SJSA1 (cell line): ENCODE data around the gene GEMIN5. TPM values are rescaled to one million over a fixed set of nuclear protein-coding genes. Genes with fewer than 3 reads are reported as not detected.

Source experiments
- DNase-seq, 2 experiments: peaks; one replicate each; pipeline ENCODE4 v3.0.0-alpha.2; 2015 to 2020; ENCODE audit warnings: low spot score in 2 of 2, low read depth in 1 of 2
- H3K27ac ChIP-seq: fragments of 250-450 bp; sonication (Bioruptor Pico); 2 replicates; pipeline ENCODE4 v1.5.1; 2020; ENCODE audit warnings: mild to moderate bottlenecking, moderate library complexity
- H3K27me3 ChIP-seq: fragments of 250-450 bp; sonication (Bioruptor Pico); replicated peaks from 2 replicates; pipeline ENCODE4 v1.5.1; 2020; ENCODE audit warnings: mild to moderate bottlenecking, moderate library complexity
- H3K36me3 ChIP-seq: fragments of 250-450 bp; sonication (Bioruptor Pico); 2 replicates; pipeline ENCODE4 v1.5.1; 2020; ENCODE audit warnings: mild to moderate bottlenecking
- H3K4me1 ChIP-seq: fragments of 250-450 bp; sonication (Bioruptor Pico); replicated peaks from 2 replicates; pipeline ENCODE4 v1.6.1; 2021; ENCODE audit warnings: mild to moderate bottlenecking
- H3K4me3 ChIP-seq: fragments of 250-450 bp; sonication (Bioruptor Pico); 2 replicates; pipeline ENCODE4 v1.5.1; 2020; ENCODE audit warnings: mild to moderate bottlenecking
- H3K9me3 ChIP-seq: fragments of 250-450 bp; sonication (Bioruptor Pico); replicated peaks from 2 replicates; pipeline ENCODE4 v1.5.1; 2020; ENCODE audit warnings: mild to moderate bottlenecking
- total RNA-seq: library from RNA; depleted of rRNA; stranded (reverse); fragments of >200 nt; shearing (Covaris generic); gene quantifications from 2 replicates; pipeline ENCODE4 v1.2.3, GENCODE V29; 2014

The GEMIN5 gene
- total RNA-seq, 1 experiment from 2014 or later: 26.7 TPM

DNA sequence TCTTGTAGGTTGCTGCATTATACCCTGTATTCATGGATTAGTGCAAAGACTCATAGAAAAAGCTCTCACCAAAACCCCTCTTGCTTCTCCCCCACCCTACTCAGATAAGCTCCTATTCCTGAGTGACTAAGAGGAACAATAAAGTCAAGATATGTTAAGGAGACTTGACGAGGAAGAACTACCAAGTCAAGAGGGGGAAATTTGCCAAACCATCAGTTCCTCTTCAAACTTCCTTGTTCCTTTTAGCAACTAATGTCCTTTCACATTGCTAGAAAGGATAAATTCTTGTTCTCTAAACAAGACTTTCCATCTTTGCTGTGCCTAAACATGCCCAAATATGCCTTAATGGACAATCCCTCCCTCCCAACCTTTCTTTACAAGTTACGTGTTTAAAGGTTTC is 52.6 kb downstream of the GEMIN5 start:
- no peaks in the 10 kb centered on the region for H3K27me3 ChIP-seq
- no peak overlapping the region for H3K27ac ChIP-seq
- peaks cover 57% of the 10 kb centered on the region for H3K36me3 ChIP-seq
- H3K9me3 ChIP-seq: peaks cover 16% of the 10 kb centered on the region
- no peak for DNase-seq
- no peaks in the 10 kb centered on the region for H3K4me1 ChIP-seq
- no peak overlapping the region for H3K4me3 ChIP-seq

GRCh38 chr5:154884424-154884823 is 53.6 kb downstream of the GEMIN5 start:
- no peaks in the 10 kb centered on the region for H3K27me3 ChIP-seq
- H3K27ac ChIP-seq: no peak overlapping the region
- peaks cover 47% of the 10 kb centered on the region for H3K36me3 ChIP-seq
- H3K4me3 ChIP-seq: no peak overlapping the region
- DNase-seq: no peak
- H3K9me3 ChIP-seq: peaks cover 19% of the 10 kb centered on the region
- H3K4me1 ChIP-seq: no peaks in the 10 kb centered on the region

- no peak overlapping the region for H3K27ac ChIP-seq
- no peaks in the 10 kb centered on the region for H3K27me3 ChIP-seq
- H3K4me1 ChIP-seq: no peaks in the 10 kb centered on the region
- peaks cover 34% of the 10 kb centered on the region for H3K36me3 ChIP-seq
- peaks cover 28% of the 10 kb centered on the region for H3K9me3 ChIP-seq
- H3K4me3 ChIP-seq: no peak overlapping the region
- no peak for DNase-seq
These were observed 56.0 kb downstream of the GEMIN5 start for GRCh38 chr5:154881986-154882385.

DNA sequence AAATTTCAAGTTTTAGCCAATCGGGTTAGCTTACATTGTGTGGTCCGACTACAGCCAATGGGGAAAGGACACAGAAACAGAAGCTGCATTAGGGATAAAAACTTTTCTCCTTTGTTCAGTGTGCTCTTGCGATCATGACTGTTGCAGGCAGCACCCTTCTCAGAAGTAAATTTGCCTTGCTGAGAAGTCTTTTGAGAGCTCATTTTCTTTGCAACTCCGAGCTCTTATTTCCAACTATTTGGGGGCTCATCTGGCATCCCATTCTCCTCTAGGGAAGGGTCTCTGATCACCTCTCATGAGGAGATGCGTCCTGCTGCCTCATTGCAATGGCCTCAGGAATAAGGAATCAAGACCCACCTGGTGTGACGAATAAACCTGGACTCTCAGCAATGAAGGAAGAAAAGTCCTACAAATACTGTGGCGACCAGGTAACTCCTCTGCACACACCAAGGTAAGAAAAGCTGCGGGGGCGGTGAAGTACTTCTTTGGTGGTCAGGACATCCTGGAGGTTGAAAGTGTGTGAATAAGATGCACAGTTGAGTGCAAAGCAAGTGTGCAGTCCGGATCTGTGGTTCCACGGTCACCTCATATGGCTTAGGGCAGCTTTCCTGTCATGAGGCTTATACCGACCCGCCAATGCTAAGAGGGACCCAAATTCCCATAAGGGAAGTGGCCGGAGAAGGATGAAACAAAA is 59.2 kb downstream of the GEMIN5 start:
- Histone ChIP-seq H3K9me3 (peaks cover 12% of the 10 kb centered on the region), H3K4me1 (no peaks in the 10 kb centered on the region), H3K4me3 (no peak overlapping the region), H3K36me3 (peaks cover 42% of the 10 kb centered on the region), H3K27me3 (no peaks in the 10 kb centered on the region), H3K27ac (no peak overlapping the region)
- no peak for DNase-seq

DNA sequence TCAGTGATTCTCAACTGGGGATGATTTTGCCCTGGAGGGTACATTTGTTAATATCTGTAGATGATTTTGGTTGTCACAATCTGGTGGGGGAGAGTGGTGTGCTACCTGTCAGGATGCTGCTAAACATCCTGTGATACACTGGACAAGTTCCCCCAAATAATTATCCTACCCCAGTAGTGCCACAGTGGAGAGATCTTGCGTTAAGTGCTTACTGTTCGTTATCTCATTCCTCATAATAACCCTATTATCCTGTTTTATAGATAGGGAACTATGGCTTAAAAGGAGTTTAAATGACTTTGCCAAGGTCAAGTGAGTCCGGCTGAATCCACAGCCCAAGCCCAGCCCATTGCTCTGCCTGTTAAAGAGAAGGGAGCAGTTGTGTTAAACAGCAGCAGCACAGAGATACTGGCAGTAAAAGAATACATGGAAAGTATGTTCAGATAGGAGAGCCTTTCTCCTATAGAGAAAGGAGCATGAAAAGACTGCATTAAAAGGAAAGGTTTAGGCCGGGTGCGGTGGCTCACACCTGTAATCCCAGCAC is 64.2 kb downstream of the GEMIN5 start:
- Histone ChIP-seq H3K4me3 (no peak overlapping the region), H3K9me3 (peaks cover 9% of the 10 kb centered on the region), H3K27me3 (no peaks in the 10 kb centered on the region), H3K4me1 (no peaks in the 10 kb centered on the region), H3K27ac (no peak overlapping the region), H3K36me3 (peaks cover 76% of the 10 kb centered on the region)
- no peak for DNase-seq

- Histone ChIP-seq H3K4me1 (no peaks in the 10 kb centered on the region; the same call in 1 of the 2 replicates), H3K27me3 (no peaks in the 10 kb centered on the region), H3K4me3 (no peak overlapping the region), H3K27ac (no peak overlapping the region), H3K36me3 (peaks cover 77% of the 10 kb centered on the region), H3K9me3 (no peaks in the 10 kb centered on the region)
- DNase-seq: no peak
These were observed 66.3 kb downstream of the GEMIN5 start for GRCh38 chr5:154871734-154872133.

GRCh38 chr5:154868702-154869101 is 69.3 kb downstream of the GEMIN5 start:
- peaks cover 4% of the 10 kb centered on the region; the same call in 1 of the 2 replicates for H3K4me1 ChIP-seq
- no peaks in the 10 kb centered on the region for H3K27me3 ChIP-seq
- H3K36me3 ChIP-seq: peaks cover 72% of the 10 kb centered on the region
- no peak overlapping the region for H3K4me3 ChIP-seq
- no peak overlapping the region for H3K27ac ChIP-seq
- H3K9me3 ChIP-seq: no peaks in the 10 kb centered on the region
- DNase-seq: no peak

DNA sequence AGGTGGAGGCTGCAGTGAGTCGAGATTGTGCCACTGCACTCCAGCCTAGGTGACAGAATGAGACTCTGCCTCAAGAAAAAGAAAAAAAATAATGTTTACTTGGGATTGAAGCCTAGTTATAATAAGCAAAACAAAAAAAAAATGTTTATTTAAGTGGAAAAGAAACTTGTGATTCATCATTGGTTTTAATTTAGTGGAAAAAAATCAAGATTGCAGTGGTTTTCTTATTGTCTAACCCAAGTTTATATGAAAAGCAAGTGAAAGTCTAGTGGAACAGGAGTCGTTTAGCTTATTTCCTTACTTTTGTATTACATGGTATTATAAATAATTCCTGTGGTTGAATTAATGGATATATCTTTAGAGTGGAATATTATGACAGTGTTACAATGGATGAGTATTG is 71.2 kb downstream of the GEMIN5 start:
- Histone ChIP-seq H3K4me3 (no peak overlapping the region), H3K36me3 (peaks cover 66% of the 10 kb centered on the region), H3K9me3 (no peaks in the 10 kb centered on the region), H3K4me1 (peaks cover 4% of the 10 kb centered on the region; the same call in 1 of the 2 replicates), H3K27ac (no peak overlapping the region), H3K27me3 (no peaks in the 10 kb centered on the region)
- DNase-seq: peak in 1 of 2 experiments; percentile 31

DNA sequence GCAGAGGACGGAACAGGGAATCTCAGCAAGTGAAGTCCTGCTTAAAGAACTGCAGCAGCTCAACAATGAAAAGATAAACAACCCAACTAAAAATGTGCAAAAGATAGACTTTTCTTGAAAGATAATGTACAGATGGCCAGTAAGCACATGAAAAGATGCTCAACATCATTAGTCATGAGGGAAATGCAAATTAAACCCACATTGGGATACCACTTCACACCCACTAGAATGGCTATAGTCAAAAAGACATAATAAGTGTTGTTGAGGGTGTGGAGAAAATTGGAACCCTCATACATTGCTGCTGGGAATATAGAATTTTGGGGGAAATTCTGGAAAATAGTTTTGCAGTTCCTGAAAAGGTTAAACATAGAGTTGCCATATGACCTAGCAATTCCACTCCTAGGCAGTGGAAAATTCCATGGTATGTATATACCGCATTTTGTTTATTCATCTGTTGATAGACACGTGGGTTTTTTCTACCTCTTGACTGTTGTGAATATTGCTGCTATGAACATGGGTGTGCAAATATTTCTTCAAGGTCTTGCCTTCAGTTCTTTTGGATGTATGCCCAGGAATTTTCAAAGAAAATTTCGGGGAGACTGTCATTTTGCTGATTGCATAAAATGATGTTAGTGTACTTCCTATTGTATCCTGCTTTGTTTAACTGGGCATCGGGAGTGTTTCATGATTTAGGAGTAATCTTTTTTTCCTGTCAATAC is 72.4 kb downstream of the GEMIN5 start:
- H3K36me3 ChIP-seq: peaks cover 55% of the 10 kb centered on the region
- DNase-seq: no peak
- H3K4me1 ChIP-seq: peaks cover 4% of the 10 kb centered on the region; the same call in 1 of the 2 replicates
- H3K9me3 ChIP-seq: no peaks in the 10 kb centered on the region
- H3K4me3 ChIP-seq: no peak overlapping the region
- no peaks in the 10 kb centered on the region for H3K27me3 ChIP-seq
- no peak overlapping the region for H3K27ac ChIP-seq

GRCh38 chr5:154863291-154864080 is 74.5 kb downstream of the GEMIN5 start:
- peaks cover 45% of the 10 kb centered on the region for H3K36me3 ChIP-seq
- DNase-seq: no peak
- H3K27ac ChIP-seq: no peak overlapping the region

DNA sequence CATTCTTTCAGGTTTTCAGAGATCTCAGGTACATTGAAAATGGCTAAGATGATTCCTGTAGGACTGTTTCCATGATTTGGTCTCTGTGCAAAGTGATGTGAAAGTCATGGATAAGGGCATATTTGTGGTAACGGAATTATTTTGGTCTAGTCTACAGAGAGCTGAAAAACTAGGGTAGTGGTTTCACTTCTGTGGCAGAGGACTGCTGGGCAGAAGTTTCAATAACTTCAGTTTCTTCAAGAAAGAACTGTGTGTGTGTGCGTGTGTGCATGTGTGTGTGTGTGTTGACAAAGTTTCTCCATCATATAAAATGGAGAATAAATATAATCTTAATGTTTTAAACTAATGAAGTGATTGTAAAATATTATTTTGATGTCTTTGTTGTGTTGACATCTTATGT is 75.2 kb downstream of the GEMIN5 start:
- Histone ChIP-seq H3K9me3 (no peaks in the 10 kb centered on the region), H3K27ac (no peak overlapping the region), H3K4me1 (peaks cover 13% of the 10 kb centered on the region), H3K4me3 (no peak overlapping the region), H3K36me3 (peaks cover 41% of the 10 kb centered on the region), H3K27me3 (no peaks in the 10 kb centered on the region)
- DNase-seq: no peak

More at GRCh38 chr5:154863291-154864080, 74.5 kb downstream of the GEMIN5 start:
- Histone ChIP-seq H3K4me3 (no peak overlapping the region), H3K9me3 (no peaks in the 10 kb centered on the region), H3K27me3 (no peaks in the 10 kb centered on the region), H3K4me1 (peaks cover 13% of the 10 kb centered on the region)

- no peaks in the 10 kb centered on the region for H3K9me3 ChIP-seq
- H3K27ac ChIP-seq: no peak overlapping the region
- H3K36me3 ChIP-seq: peaks cover 37% of the 10 kb centered on the region
- DNase-seq: no peak
- H3K4me3 ChIP-seq: no peak overlapping the region
- peaks cover 16% of the 10 kb centered on the region for H3K4me1 ChIP-seq
- no peaks in the 10 kb centered on the region for H3K27me3 ChIP-seq
These were observed 76.1 kb downstream of the GEMIN5 start for GRCh38 chr5:154861946-154862345.

- no peak overlapping the region for H3K27ac ChIP-seq
- no peak overlapping the region for H3K4me3 ChIP-seq
- H3K9me3 ChIP-seq: no peaks in the 10 kb centered on the region
- DNase-seq: no peak
- peaks cover 18% of the 10 kb centered on the region for H3K4me1 ChIP-seq
- H3K27me3 ChIP-seq: no peaks in the 10 kb centered on the region
- peaks cover 28% of the 10 kb centered on the region for H3K36me3 ChIP-seq
These were observed 77.2 kb downstream of the GEMIN5 start for GRCh38 chr5:154860765-154861164.
